Midbrain (tissue), 1 donor: ENCODE results near the gene DHX15.

Experiments used
- DNase-seq: peaks from one replicate; lab custom pipeline; 2025; lab: John Stamatoyannopoulos, UW

DHX15 gene

GRCh38 chr4:24582235-24582832 lies 2.0 kb downstream of the DHX15 start:
- no peak for DNase-seq

GRCh38 chr4:24578364-24578763 lies 6.0 kb downstream of the DHX15 start:
- DNase-seq: no peak

GRCh38 chr4:24576276-24576675 lies 8.1 kb downstream of the DHX15 start:
- DNase-seq: no peak

GRCh38 chr4:24574236-24574635 lies 10.1 kb downstream of the DHX15 start:
- DNase-seq: no peak

- DNase-seq: no peak
Observed at GRCh38 chr4:24573582-24573981, 10.8 kb downstream of the DHX15 start.

- no peak for DNase-seq
Observed at GRCh38 chr4:24570574-24571236, 13.6 kb downstream of the DHX15 start.

GRCh38 chr4:24570172-24570571 lies 14.2 kb downstream of the DHX15 start:
- no peak for DNase-seq

- no peak for DNase-seq
Observed at GRCh38 chr4:24569662-24570061, 14.7 kb downstream of the DHX15 start.

- DNase-seq: no peak
Observed at GRCh38 chr4:24568425-24568824, 15.9 kb downstream of the DHX15 start.

GRCh38 chr4:24565054-24565453 lies 19.3 kb downstream of the DHX15 start:
- no peak for DNase-seq

- no peak for DNase-seq
Observed at GRCh38 chr4:24564488-24564887, 19.9 kb downstream of the DHX15 start.

- no peak for DNase-seq
Observed at GRCh38 chr4:24561438-24562139, 22.8 kb downstream of the DHX15 start.

- no peak for DNase-seq
Observed at GRCh38 chr4:24560868-24561368, 23.4 kb downstream of the DHX15 start.

- no peak for DNase-seq
Observed at GRCh38 chr4:24559889-24560288, 24.5 kb downstream of the DHX15 start.

- DNase-seq: no peak
Observed at GRCh38 chr4:24559032-24559821, 25.1 kb downstream of the DHX15 start.

- no peak for DNase-seq
Observed at GRCh38 chr4:24557026-24558025, 27.0 kb downstream of the DHX15 start.

GRCh38 chr4:24551492-24552289 lies 32.7 kb downstream of the DHX15 start:
- no peak for DNase-seq

GRCh38 chr4:24550441-24551175 lies 33.7 kb downstream of the DHX15 start:
- DNase-seq: no peak

- DNase-seq: no peak
Observed at GRCh38 chr4:24547979-24548378, 36.4 kb downstream of the DHX15 start.
